IMR-90 (cell line): ENCODE data around the gene FOSL2. TPM values are rescaled to one million over a fixed set of nuclear protein-coding genes. Genes with fewer than 3 reads are reported as not detected.

Experiments used
- ATAC-seq: fragments of 200-7000 bp; cut with Tn5 transposase; 2 replicates; pipeline ENCODE4 v1.9.1; 2020; ENCODE audit warnings: low read depth, mild to moderate bottlenecking, moderate library complexity
- BruUV-seq: library from RNA; stranded (reverse); fragments of 400-500 nt; replicated peaks from 2 replicates; lab custom pipeline; 2021; lab: Mats Ljungman, UMichigan
- CTCF ChIA-PET: fragments of 300-600 bp; formaldehyde crosslinking; extraction: SDS; loops from one replicate; lab custom pipeline; 2021; ENCODE audit warnings: antibody characterized with exemption; lab: Yijun Ruan, JAX
- POLR2A ChIA-PET: fragments of 300-600 bp; sonication (Branson Sonifier 250); formaldehyde crosslinking; loops from one replicate; lab custom pipeline; 2022; ENCODE audit warnings: antibody characterized with exemption; ENCODE audit not compliant: unreplicated experiment; lab: Charles Lee
- DNase-seq: peaks from one replicate; pipeline ENCODE4 v3.0.0; 2013
- H2AFZ ChIP-seq: replicated peaks from 2 replicates; pipeline ENCODE3; 2013; ENCODE audit warnings: low read length, mild to moderate bottlenecking; ENCODE audit not compliant: poor library complexity
- H2AK5ac ChIP-seq: 2 replicates; pipeline ENCODE4 v1.6.1; 2013; ENCODE audit warnings: low read depth, low read length, inconsistent platforms
- H2AK9ac ChIP-seq: replicated peaks from 2 replicates; pipeline ENCODE3; 2013; ENCODE audit warnings: mild to moderate bottlenecking, low read depth, low read length, moderate library complexity; ENCODE audit not compliant: poor library complexity
- H2BK120ac ChIP-seq: 2 replicates; pipeline ENCODE4 v1.6.1; 2013; ENCODE audit warnings: low read depth, low read length, inconsistent platforms
- H2BK15ac ChIP-seq: 3 replicates; pipeline ENCODE4 v1.6.1; 2013; ENCODE audit warnings: low read depth, low read length, inconsistent platforms
- H2BK20ac ChIP-seq: 2 replicates; pipeline ENCODE4 v1.6.1; 2013; ENCODE audit warnings: low read depth, mild to moderate bottlenecking, inconsistent platforms, low read length, moderate library complexity
- H2BK5ac ChIP-seq: 2 replicates; pipeline ENCODE4 v1.6.1; 2013; ENCODE audit warnings: mild to moderate bottlenecking, low read depth, low read length, inconsistent platforms; ENCODE audit not compliant: poor library complexity, severe bottlenecking
- H3K14ac ChIP-seq: replicated peaks from 2 replicates; pipeline ENCODE4 v1.6.1; 2013; ENCODE audit warnings: low read depth, low read length, inconsistent platforms
- H3K18ac ChIP-seq: 2 replicates; pipeline ENCODE4 v1.6.1; 2013; ENCODE audit warnings: low read depth, low read length, control low read depth
- H3K23ac ChIP-seq: 2 replicates; pipeline ENCODE4 v1.6.1; 2013; ENCODE audit warnings: low read depth, low read length, inconsistent platforms
- H3K27ac ChIP-seq: 2 replicates; pipeline ENCODE4 v1.5.1; 2013; ENCODE audit warnings: mild to moderate bottlenecking, control low read depth, low read length; ENCODE audit not compliant: insufficient read depth
- H3K27me3 ChIP-seq: 2 replicates; pipeline ENCODE4 v1.6.1; 2013; ENCODE audit warnings: low read length; ENCODE audit not compliant: control insufficient read depth, insufficient read depth
- H3K36me3 ChIP-seq: 2 replicates; pipeline ENCODE4 v1.6.1; 2013; ENCODE audit warnings: low read length, mixed read lengths; ENCODE audit not compliant: control insufficient read depth, insufficient read depth
- H3K4ac ChIP-seq: 2 replicates; pipeline ENCODE4 v1.6.1; 2013; ENCODE audit warnings: low read depth, low read length, inconsistent platforms
- H3K4me1 ChIP-seq: 2 replicates; pipeline ENCODE4 v1.6.1; 2013; ENCODE audit warnings: low read length, mixed read lengths; ENCODE audit not compliant: control insufficient read depth, insufficient read depth
- H3K4me2 ChIP-seq: 2 replicates; pipeline ENCODE4 v1.6.1; 2013; ENCODE audit warnings: low read depth, mild to moderate bottlenecking, control low read depth, low read length, moderate library complexity
- H3K4me3 ChIP-seq: 2 replicates; pipeline ENCODE4 v1.5.1; 2013; ENCODE audit warnings: low read depth, mild to moderate bottlenecking, control low read depth, low read length, moderate library complexity; ENCODE audit not compliant: insufficient read depth
- H3K56ac ChIP-seq: 2 replicates; pipeline ENCODE4 v1.6.1; 2013; ENCODE audit warnings: low read length, inconsistent platforms; ENCODE audit not compliant: insufficient read depth; ENCODE audit errors: extremely low read depth
- H3K79me1 ChIP-seq, 2 experiments: 2 replicates each; pipeline ENCODE4 v1.6.1; 2013; ENCODE audit warnings: low read length in 2 of 2, inconsistent platforms in 1 of 2, low read depth in 1 of 2
- H3K9ac ChIP-seq: 2 replicates; pipeline ENCODE4 v1.6.1; 2013; ENCODE audit warnings: low read depth, low read length, control low read depth
- H3K9me1 ChIP-seq: 2 replicates; pipeline ENCODE4 v1.6.1; 2013; ENCODE audit warnings: low read length, inconsistent platforms; ENCODE audit not compliant: insufficient read depth
- H3K9me3 ChIP-seq: 2 replicates; pipeline ENCODE4 v1.6.1; 2013; ENCODE audit warnings: low read length; ENCODE audit not compliant: control insufficient read depth, insufficient read depth
- H4K20me1 ChIP-seq: 2 replicates; pipeline ENCODE4 v1.6.1; 2013; ENCODE audit warnings: low read length, inconsistent platforms; ENCODE audit not compliant: insufficient read depth
- H4K5ac ChIP-seq: 2 replicates; pipeline ENCODE4 v1.6.1; 2013; ENCODE audit warnings: mild to moderate bottlenecking, low read depth, low read length, control low read depth
- H4K8ac ChIP-seq, 2 experiments: 2 replicates each; pipeline ENCODE4 v1.6.1; 2013; ENCODE audit warnings: low read depth in 2 of 2, low read length in 2 of 2, control low read depth in 1 of 2, inconsistent platforms in 1 of 2
- H4K91ac ChIP-seq: 2 replicates; pipeline ENCODE4 v1.6.1; 2013; ENCODE audit warnings: low read depth, low read length, inconsistent platforms; ENCODE audit not compliant: insufficient read depth
- BHLHE40 ChIP-seq: fragments of 150-350 bp; IDR thresholded peaks from 2 replicates; pipeline ENCODE4 v1.6.1; 2016; ENCODE audit warnings: mild to moderate bottlenecking, low read depth, low read length
- CEBPB ChIP-seq: IDR thresholded peaks from 2 replicates; pipeline ENCODE4 v1.6.1; 2012; ENCODE audit warnings: low read depth, low read length, improper control_type of control experiment
- FOS ChIP-seq: fragments of 150-350 bp; IDR thresholded peaks from 2 replicates; pipeline ENCODE4 v1.6.1; 2016; ENCODE audit warnings: low read depth, low read length
- MXI1 ChIP-seq: IDR thresholded peaks from 2 replicates; pipeline ENCODE4 v1.6.1; 2012; ENCODE audit warnings: low read depth, mild to moderate bottlenecking, low read length, moderate library complexity, borderline replicate concordance
- NFE2L2 ChIP-seq: fragments of 150-350 bp; IDR thresholded peaks from 2 replicates; pipeline ENCODE4 v1.6.1; 2016; ENCODE audit warnings: low read depth, mild to moderate bottlenecking, low read length
- POLR2A ChIP-seq: IDR thresholded peaks from 2 replicates; pipeline ENCODE4 v1.6.1; 2012; ENCODE audit warnings: mild to moderate bottlenecking, low read depth, low read length
- RAD21 ChIP-seq: IDR thresholded peaks from 2 replicates; pipeline ENCODE4 v1.6.1; 2012; ENCODE audit warnings: low read length, improper control_type of control experiment
- RCOR1 ChIP-seq: IDR thresholded peaks from 2 replicates; pipeline ENCODE4 v1.6.1; 2012; ENCODE audit warnings: mild to moderate bottlenecking, low read length, improper control_type of control experiment; ENCODE audit not compliant: insufficient replicate concordance
- RFX5 ChIP-seq: IDR thresholded peaks from 2 replicates; pipeline ENCODE4 v1.8.0; 2012; ENCODE audit warnings: low read depth, mild to moderate bottlenecking, low read length, moderate library complexity
- SMC3 ChIP-seq: fragments of 150-350 bp; IDR thresholded peaks from 2 replicates; pipeline ENCODE4 v1.6.1; 2016; ENCODE audit warnings: low read depth, mild to moderate bottlenecking, antibody characterized with exemption, low read length, moderate library complexity
- WGBS, 2 experiments: methylation state at CpG; one replicate each; pipeline versions ENCODE4 v1.1.5 to v1.1.7; 2013; ENCODE audit warnings: missing lambda C conversion rate in 2 of 2; ENCODE audit not compliant: insufficient read length in 1 of 2; ENCODE audit errors: extremely low coverage in 2 of 2; 5-methylcytosine and 5-hydroxymethylcytosine counted together
- dilution Hi-C: fragments of 300-500 bp; cut with HindIII; formaldehyde crosslinking; loops from one replicate; pipeline ENCODE4 v1.14.3; 2018; ENCODE audit warnings: low sequenced_read_pairs; ENCODE audit not compliant: unreplicated experiment
- in situ Hi-C: fragments of 300-500 bp; cut with MboI; formaldehyde crosslinking; loops from 3 replicates; pipeline ENCODE4 v1.14.3; 2019; ENCODE audit warnings: low sequenced_read_pairs, inconsistent platforms, mixed read lengths
- intact Hi-C: fragments of 100-400 bp; cut with micrococcal nuclease; formaldehyde crosslinking; loops from 2 replicates; pipeline ENCODE4 v1.10.0; 2022
- polyA plus RNA-seq, 3 experiments: library from polyadenylated mRNA; depleted of rRNA; stranded (reverse); fragments of >200 nt; gene quantifications; 2 replicates each; pipeline ENCODE4 v1.2.3, GENCODE V29; 2012; ENCODE audit warnings: low replicate concordance in 1 of 3
- total RNA-seq: library from RNA; depleted of rRNA; stranded (reverse); fragments of >200 nt; gene quantifications from 2 replicates; pipeline ENCODE4 v1.2.3, GENCODE V29; 2012
- TF ChIP-seq, protein P1 (sequence below): conservative IDR thresholded peaks from 2 replicates; pipeline ENCODE4 v1.5.1; 2012; ENCODE audit warnings: mild to moderate bottlenecking, low read depth, low read length, improper control_type of control experiment
- TF ChIP-seq, protein P2 (sequence below): fragments of 150-350 bp; IDR thresholded peaks from 2 replicates; pipeline ENCODE4 v1.6.1; 2017; ENCODE audit warnings: mild to moderate bottlenecking, antibody characterized with exemption, low read length, low read depth

Gene FOSL2
- total and polyA plus RNA-seq, 2 of the 4 experiments (the other 2 are of a cell fraction), result 31.4 to 46.3 TPM

DNA sequence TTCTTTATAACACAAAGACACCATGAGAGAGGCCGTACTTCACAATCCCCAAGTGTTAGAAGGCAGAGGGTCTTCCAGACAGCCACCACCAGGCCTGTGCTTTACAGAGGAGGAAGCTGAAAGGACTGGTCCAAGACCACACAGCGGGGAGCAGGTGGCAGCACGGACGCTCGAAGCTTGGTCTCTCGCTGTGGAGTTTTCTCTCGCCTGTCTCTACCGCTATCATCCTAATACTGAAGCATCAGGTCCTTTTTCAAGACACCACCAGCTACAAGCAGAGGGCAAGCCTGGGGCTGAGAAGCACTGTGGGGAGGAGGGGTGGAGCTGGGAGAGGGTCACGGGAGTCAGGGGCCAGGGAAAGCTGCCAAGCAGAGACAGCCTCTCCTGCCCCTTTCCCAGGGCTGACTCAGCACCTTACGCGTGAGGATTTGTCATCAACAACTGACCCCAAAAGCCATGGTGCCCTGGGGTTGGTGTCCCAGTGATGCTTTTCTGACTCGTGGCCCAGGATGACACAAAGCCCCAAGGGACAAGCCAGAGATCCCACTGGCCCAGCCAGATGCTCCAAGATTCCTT is 31.9 kb upstream of the FOSL2 start (continued):
- peak; percentile 69 for TF ChIP-seq FOS

DNA sequence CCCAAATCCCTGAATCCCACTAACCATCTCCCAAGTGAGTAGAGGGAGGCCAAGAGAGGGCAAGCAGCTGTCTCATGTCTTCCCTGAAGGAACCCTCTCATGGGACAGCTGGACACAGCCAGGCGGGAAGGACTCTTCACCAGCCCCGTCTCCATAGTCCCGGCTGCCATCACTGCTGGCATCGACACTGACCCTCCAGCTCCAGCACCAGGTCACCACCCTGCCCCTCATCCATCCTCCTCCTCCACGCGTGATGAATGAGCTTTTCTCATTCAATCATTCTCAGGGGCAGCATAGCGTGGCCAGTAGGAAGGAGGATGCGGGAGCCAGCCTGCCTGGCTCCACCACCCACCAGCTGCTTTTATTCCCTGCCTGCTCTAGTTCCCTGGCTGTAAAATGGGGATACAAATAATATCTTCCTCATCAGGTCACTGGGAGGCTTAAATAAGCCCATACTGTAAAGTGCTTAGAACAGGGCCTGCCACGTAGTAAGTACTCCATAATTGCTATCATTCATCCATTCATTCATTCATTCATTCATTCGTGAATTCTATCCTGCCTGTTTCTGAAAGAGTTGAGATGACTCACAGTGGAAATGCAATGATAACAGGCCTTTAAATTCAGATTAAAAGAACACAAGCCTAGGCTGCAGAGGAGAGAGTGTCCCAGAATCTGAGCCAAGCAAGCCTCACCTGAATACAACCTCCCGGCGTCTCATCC is 30.5 kb upstream of the FOSL2 start:
- Histone ChIP-seq H3K56ac (no peak overlapping the region), H3K9me1 (peaks cover 8% of the 10 kb centered on the region; the same call in 1 of the 2 replicates), H2AFZ (no peak overlapping the region), H4K20me1 (no peaks in the 10 kb centered on the region), H3K4me1 (peaks cover 7% of the 10 kb centered on the region; the same call in 1 of the 2 replicates), H3K23ac (no peak overlapping the region), H3K9ac (no peak overlapping the region), H3K79me1 (no peaks in the 10 kb centered on the region), H2BK5ac (no peak overlapping the region), H2BK120ac (0 out of 2 replicates have a peak overlapping the region, but pooled peaks have one; percentile 6), H3K4ac (no peak overlapping the region), H2AK9ac (peak overlapping the region; percentile 52), H4K91ac (no peak overlapping the region), H2BK20ac (0 out of 2 replicates have a peak overlapping the region, but pooled peaks have one; percentile 10), H3K4me2 (no peak overlapping the region), H3K9me3 (no peaks in the 10 kb centered on the region), H3K27me3 (no peaks in the 10 kb centered on the region), H3K4me3 (no peak overlapping the region), H3K36me3 (no peaks in the 10 kb centered on the region), H3K18ac (no peak overlapping the region), H2BK15ac (no peak overlapping the region), H3K14ac (no peak overlapping the region), H3K27ac (no peak overlapping the region), H4K5ac (no peak overlapping the region), H2AK5ac (peak overlapping the region; percentile 56), H4K8ac (no peak overlapping the region)
- CTCF ChIA-PET, result no interaction called here
- no peak for TF ChIP-seq MXI1
- no peak for TF ChIP-seq SMC3
- TF ChIP-seq, protein P1, sequence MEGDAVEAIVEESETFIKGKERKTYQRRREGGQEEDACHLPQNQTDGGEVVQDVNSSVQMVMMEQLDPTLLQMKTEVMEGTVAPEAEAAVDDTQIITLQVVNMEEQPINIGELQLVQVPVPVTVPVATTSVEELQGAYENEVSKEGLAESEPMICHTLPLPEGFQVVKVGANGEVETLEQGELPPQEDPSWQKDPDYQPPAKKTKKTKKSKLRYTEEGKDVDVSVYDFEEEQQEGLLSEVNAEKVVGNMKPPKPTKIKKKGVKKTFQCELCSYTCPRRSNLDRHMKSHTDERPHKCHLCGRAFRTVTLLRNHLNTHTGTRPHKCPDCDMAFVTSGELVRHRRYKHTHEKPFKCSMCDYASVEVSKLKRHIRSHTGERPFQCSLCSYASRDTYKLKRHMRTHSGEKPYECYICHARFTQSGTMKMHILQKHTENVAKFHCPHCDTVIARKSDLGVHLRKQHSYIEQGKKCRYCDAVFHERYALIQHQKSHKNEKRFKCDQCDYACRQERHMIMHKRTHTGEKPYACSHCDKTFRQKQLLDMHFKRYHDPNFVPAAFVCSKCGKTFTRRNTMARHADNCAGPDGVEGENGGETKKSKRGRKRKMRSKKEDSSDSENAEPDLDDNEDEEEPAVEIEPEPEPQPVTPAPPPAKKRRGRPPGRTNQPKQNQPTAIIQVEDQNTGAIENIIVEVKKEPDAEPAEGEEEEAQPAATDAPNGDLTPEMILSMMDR, result no peak
- no peak for TF ChIP-seq FOS
- no peak for TF ChIP-seq BHLHE40
- no peak for TF ChIP-seq RFX5
- no peak for TF ChIP-seq NFE2L2
- TF ChIP-seq POLR2A, result no peak
- TF ChIP-seq CEBPB, result no peak
- no peak for TF ChIP-seq RAD21
- TF ChIP-seq RCOR1, result no peak
- TF ChIP-seq, protein P2, sequence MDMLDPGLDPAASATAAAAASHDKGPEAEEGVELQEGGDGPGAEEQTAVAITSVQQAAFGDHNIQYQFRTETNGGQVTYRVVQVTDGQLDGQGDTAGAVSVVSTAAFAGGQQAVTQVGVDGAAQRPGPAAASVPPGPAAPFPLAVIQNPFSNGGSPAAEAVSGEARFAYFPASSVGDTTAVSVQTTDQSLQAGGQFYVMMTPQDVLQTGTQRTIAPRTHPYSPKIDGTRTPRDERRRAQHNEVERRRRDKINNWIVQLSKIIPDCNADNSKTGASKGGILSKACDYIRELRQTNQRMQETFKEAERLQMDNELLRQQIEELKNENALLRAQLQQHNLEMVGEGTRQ, result no peak
- intact Hi-C loops, result no loop called here
- no peak for DNase-seq
- no peak for ATAC-seq
- POLR2A ChIA-PET, result interaction anchor here (0.5 kb wide), 1 partner anchor 8 kb away, joined by 4 read pairs; no protein-coding TSS in a partner anchor
- 85% methylated on average over 4 of the region's 12 CpGs; no CpG with 5 or more reads in 1 of the 2 experiments for WGBS, 2 experiments
- in situ Hi-C loops, result no loop called here
- dilution Hi-C loops, result no loop called here
- no TSS peak for BruUV-seq
